HS-5 (cell line): ENCODE measurements around the gene RRN3.
"Not testable (repeated sequence)": the region's sequence is repeated elsewhere in the genome, so short reads cannot be mapped to it uniquely, and the experiment has no call there.

Experiments used
- DNase-seq: peaks from one replicate; pipeline ENCODE4 v3.0.0-alpha.2; 2012; ENCODE audit warnings: low read depth

The RRN3 gene

GRCh38 chr16:15050440-15050839, 43.6 kb downstream of the RRN3 start:
- not testable (repeated sequence) for DNase-seq

DNA sequence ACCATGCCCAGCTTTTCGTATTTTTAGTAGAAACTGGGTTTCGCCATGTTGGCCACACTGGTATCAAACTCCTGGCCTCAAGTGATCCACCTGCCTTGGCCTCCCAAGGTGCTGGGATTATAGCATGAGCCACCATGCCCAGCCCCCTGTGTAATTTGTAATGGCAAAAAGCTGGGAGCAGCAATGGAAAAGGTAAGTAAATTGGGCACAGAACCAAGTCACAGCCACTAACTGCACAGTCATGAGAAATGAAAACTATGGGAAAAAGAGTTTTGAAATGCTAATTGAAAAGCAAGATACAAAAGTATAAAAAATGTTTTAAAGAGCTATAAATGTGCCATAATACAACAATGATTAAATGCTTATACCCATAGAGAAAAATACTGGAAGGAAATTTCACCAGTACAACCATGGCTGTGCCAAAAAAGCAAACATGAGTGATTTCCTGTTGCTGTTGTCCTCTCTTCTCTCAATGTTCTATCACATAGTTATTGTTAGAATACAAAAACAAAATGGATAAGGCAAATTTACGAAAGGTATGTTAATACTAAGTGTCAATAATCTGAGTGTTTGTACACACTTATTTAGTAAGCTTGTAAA, 44.4 kb downstream of the RRN3 start:
- DNase-seq: no peak

GRCh38 chr16:15046692-15047376, 47.2 kb downstream of the RRN3 start:
- DNase-seq: no peak

GRCh38 chr16:15045270-15045669, 48.8 kb downstream of the RRN3 start:
- DNase-seq: not testable (repeated sequence)

GRCh38 chr16:15044286-15044685, 49.8 kb downstream of the RRN3 start:
- no peak for DNase-seq

DNA sequence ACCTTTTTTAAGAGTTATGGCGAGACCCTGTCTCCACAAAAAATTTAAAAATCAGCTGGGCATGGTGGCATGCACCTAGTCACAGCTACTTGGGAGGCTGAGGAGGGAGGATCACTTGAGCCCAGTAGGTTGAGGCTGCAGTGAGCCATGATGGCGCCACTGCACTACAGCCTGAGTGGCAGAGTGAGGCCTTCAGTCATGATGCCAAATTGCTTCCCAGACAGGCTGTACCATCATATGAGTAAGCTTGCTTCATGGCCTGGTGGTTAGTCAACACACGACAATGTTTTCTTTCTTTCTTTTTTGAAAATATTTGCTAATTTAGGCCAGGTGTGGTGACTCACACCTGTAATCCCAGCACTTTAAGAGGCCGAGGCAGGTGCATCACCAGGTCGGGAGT, 50.7 kb downstream of the RRN3 start:
- DNase-seq: no peak

- DNase-seq: no peak
Observed at GRCh38 chr16:15041271-15042004, 52.6 kb downstream of the RRN3 start.

- DNase-seq: no peak
Observed at GRCh38 chr16:15038689-15039088, 55.4 kb downstream of the RRN3 start.

DNA sequence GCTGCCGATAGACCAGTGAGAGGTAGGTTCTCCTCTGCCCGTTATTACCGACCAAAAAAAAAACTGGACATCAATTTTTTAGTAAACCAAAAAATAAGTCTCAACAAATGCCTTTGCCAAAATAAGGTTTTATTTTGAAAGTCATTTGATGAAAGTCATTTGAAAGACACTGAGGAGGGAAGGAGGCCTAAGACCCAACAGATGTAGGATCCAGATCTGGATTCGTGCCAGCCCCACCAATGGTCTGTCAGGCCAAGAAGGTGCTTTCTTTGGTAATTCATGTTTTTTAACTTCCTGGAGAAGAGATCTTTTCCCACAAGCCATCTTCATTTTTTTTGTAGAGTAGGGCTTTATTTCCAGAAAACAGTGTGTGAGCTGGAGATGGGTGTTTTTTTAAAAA, 56.3 kb downstream of the RRN3 start:
- no peak for DNase-seq

DNA sequence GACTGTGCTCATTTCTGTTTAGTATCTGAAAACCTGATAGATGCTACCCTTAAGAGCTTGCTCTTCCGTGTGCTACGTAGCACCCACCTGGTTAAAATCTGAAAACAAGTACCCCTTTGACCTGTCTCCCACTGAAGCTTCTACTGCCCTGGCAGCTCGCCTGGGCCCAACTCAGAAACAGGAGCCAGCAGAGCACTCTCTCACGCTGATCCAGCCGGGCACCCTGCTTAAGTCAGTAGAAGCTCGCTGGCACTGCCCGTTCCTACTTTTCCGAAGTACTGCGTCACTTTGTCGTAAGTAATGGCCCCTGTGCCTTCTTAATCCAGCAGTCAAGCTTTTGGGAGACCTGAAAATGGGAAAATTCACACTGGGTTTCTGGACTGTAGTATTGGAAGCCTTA, 57.1 kb downstream of the RRN3 start:
- no peak for DNase-seq

- DNase-seq: no peak
Observed at GRCh38 chr16:15035163-15035729, 58.8 kb downstream of the RRN3 start.

- DNase-seq: no peak
Observed at GRCh38 chr16:15034266-15035162, 59.6 kb downstream of the RRN3 start.

DNA sequence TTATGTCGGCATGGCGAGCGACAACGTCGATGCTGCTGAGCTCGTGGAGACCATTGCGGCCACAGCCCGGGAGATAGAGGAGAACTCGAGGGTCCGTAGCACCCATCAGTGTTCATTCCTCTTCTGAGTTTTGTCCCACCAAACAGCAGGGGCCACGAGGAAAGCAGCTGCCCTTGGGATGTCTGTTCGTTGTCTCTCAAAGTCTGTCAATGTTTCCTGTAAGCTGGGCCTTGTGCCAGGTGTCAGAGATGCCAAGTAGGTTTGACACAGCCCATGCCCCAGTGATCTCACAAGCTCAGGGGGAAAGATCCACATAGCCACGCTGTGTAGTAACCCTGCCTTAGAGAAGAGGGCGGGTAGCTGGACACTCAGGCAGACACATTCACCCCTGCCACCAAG, 60.8 kb downstream of the RRN3 start:
- no peak for DNase-seq

- no peak for DNase-seq
Observed at GRCh38 chr16:15032547-15033308, 61.3 kb downstream of the RRN3 start.

DNA sequence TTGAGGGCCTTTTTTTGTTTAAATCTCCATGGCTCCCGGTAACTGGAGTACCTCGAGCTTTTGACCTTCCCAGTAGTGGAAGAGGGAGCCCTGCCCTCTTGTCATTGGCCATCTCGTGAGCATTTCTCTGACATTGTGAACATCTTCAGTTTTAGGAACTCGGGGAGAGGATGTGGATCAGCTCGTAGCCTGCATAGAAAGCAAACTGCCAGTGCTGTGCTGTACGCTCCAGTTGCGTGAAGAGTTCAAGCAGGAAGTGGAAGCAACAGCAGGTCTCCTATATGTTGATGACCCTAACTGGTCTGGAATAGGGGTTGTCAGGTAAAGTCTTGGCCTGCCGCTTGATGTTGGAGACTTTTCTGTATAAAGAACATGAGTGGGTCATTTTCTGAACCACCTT, 62.5 kb downstream of the RRN3 start:
- DNase-seq: no peak

- DNase-seq: no peak
Observed at GRCh38 chr16:15031179-15031578, 62.9 kb downstream of the RRN3 start.

- not testable (repeated sequence) for DNase-seq
Observed at GRCh38 chr16:15029749-15030148, 64.3 kb downstream of the RRN3 start.

DNA sequence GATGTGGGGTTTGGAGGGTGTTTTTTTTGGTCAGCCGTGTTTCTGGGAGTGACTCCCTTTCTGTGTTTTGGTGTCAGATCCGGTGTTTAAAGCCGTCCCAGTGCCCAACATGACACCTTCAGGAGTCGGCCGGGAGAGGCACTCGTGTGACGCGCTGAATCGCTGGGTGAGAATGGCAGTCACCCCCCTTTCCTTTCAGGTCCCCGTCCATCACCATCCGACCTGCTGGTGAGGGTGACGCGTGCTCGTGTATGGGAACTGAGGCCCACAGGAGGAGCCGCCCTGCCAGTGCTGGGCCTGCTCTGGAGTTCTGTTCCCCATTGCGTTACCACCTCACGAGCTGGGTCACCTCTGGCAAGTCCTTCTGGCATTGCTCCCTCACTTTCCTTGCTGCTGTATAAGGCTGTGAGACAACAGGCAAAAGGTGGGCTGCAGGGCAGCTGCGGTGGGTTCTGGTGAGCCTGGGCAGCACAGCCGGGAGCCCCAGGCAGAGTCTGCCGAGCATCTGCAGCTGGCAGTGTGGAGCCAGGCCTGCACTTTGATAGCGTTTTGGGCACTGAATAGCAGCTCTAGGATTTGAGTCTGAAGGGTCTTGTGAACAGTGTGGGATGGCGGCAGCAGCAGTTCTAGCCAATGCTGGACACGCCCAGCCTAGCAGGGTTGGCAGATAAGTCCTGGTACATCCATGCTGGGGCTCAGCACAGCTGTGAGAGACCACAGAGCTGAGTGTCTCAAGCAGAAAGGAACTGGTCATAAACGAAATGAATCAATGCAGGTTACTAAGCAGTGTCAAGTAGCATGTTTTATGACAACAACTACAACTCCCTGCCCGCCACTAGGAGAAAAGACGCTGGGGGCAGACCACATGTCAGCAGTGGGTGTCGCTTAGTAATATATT, 65.0 kb downstream of the RRN3 start:
- not testable (repeated sequence) for DNase-seq

DNA sequence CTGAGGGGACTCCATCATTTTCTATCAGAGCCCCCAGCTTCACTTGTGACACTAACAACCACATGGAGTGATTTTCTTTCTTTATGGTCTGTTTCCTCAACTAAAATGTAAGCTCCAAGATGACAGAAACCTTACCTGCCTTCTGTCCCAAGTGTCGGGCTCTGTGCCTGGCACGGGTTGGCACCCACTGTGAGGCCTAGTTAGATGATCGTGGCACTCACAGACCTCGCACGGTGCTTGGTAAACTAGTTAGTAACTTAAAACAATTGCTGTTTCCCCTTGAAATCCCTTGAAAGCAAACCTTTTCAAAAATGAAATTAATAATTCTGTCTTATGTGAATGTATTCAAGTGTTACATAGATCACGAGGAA, 65.7 kb downstream of the RRN3 start:
- not testable (repeated sequence) for DNase-seq
